Kidney epithelial cell (primary cell): Measurements from ENCODE around the gene PTPRN. TPM values are rescaled to one million over a fixed set of nuclear protein-coding genes. Genes with fewer than 3 reads are reported as not detected.

Experiments used
- DNase-seq: peaks from one replicate; pipeline ENCODE4 v3.0.0-alpha.2; 2010; ENCODE audit warnings: low read depth
- H3K27me3 ChIP-seq: 2 replicates; pipeline ENCODE4 v1.6.0; 2011; ENCODE audit warnings: low read length; ENCODE audit not compliant: control insufficient read depth, insufficient read depth
- H3K36me3 ChIP-seq: 2 replicates; pipeline ENCODE4 v1.5.1; 2011; ENCODE audit warnings: low read length; ENCODE audit not compliant: control insufficient read depth, insufficient read depth
- H3K4me3 ChIP-seq: 2 replicates; pipeline ENCODE4 v1.5.1; 2011; ENCODE audit warnings: low read depth, mild to moderate bottlenecking, control low read depth, low read length
- CTCF ChIP-seq: IDR thresholded peaks from 2 replicates; pipeline ENCODE4 v1.5.1; 2011; ENCODE audit warnings: mild to moderate bottlenecking, moderate library complexity, low read length, control low read depth, inconsistent platforms; ENCODE audit not compliant: insufficient read depth, poor library complexity, severe bottlenecking
- total RNA-seq: library from RNA; depleted of rRNA; stranded (reverse); fragments of >200 nt; gene quantifications from 2 replicates; pipeline ENCODE4 v1.2.3, GENCODE V29; 2015

PTPRN gene
- total RNA-seq, 1 donor from 2014 or later: 3.8 TPM

- H3K36me3 ChIP-seq: no peaks in the 10 kb centered on the region
- H3K4me3 ChIP-seq: peak within 1 kb of the TSS; percentile 58
- no peak for DNase-seq
- no peak for TF ChIP-seq CTCF
- H3K27me3 ChIP-seq: peaks cover 9% of the 10 kb centered on the region
Measured at GRCh38 chr2:219252900-219253752, 56.1 kb downstream of the PTPRN start, which contains the start of gene TUBA4B. TSS of gene TUBA4B (plus strand) at chr2:219253243. CDS start at chr2:219253408, 165 bp downstream.

- Histone ChIP-seq H3K36me3 (no peaks in the 10 kb centered on the region), H3K4me3 (peak overlapping the region; percentile 58), H3K27me3 (peaks cover 9% of the 10 kb centered on the region)
- no peak for TF ChIP-seq CTCF
- DNase-seq: no peak
Measured at GRCh38 chr2:219252570-219252899, 56.7 kb downstream of the PTPRN start.

- no peaks in the 10 kb centered on the region for H3K36me3 ChIP-seq
- no peak for TF ChIP-seq CTCF
- peak overlapping the region; percentile 58 for H3K4me3 ChIP-seq
- DNase-seq: no peak
- peaks cover 9% of the 10 kb centered on the region for H3K27me3 ChIP-seq
Measured at GRCh38 chr2:219252084-219252483, 57.1 kb downstream of the PTPRN start.

GRCh38 chr2:219251656-219252055 is 57.5 kb downstream of the PTPRN start:
- no peak for TF ChIP-seq CTCF
- Histone ChIP-seq H3K4me3 (no peak overlapping the region), H3K36me3 (no peaks in the 10 kb centered on the region), H3K27me3 (peaks cover 9% of the 10 kb centered on the region)
- no peak for DNase-seq

GRCh38 chr2:219250049-219250781 is 59.0 kb downstream of the PTPRN start:
- no peak overlapping the region for H3K4me3 ChIP-seq
- H3K27me3 ChIP-seq: peaks cover 9% of the 10 kb centered on the region
- no peak for TF ChIP-seq CTCF
- DNase-seq: no peak
- H3K36me3 ChIP-seq: no peaks in the 10 kb centered on the region
